Kidney capillary endothelial cell (primary cell): ENCODE measurements around the gene CELA2B.
A peak's percentile ranks its signal among the peaks of the same experiment; 100 is the strongest.
"Not testable (repeated sequence)": the region's sequence is repeated elsewhere in the genome, so short reads cannot be mapped to it uniquely, and the experiment has no call there.

Experiments used
- DNase-seq: peaks from one replicate; pipeline ENCODE4 v3.0.0-alpha.2; 2018; ENCODE audit warnings: low spot score

CELA2B gene

DNA sequence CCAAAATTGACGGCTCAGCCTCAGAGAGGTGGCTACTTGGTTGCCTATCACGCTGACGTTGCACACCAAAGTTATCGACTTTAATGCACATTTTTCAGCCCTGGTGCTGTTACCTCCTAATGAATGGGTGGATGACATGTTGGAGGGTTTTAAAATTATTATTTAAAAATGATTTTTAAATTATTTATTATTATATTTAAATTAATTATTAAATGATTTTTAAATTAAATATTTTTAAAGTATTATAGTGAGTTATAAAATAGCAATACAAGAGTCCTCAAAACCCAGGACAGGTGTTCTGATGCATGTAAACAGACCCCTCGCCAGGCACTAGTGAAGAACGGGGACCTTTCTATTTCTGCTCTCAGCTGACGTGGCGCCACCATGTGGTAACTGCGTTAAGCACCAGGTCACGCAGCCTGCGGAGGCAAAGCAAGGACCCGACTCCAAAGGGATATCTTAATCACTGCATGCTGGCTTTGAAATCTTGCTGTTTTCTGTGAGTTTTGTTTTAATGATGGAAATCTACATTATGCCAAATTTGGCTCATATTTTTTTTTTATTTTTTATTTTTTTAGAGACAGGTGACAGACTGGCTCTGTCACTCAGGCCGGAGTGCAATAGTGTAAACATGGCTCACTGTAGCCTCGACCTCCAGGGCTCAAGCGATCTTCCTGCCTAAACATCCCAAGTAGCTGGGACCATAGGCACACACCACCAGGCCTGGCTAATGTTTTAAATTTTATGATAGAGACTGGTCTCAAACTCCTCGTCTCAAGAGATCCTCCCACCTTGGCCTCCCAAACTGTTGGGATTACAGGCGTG is 25.5 kb downstream of the CELA2B start:
- peak; percentile 42 for DNase-seq

DNA sequence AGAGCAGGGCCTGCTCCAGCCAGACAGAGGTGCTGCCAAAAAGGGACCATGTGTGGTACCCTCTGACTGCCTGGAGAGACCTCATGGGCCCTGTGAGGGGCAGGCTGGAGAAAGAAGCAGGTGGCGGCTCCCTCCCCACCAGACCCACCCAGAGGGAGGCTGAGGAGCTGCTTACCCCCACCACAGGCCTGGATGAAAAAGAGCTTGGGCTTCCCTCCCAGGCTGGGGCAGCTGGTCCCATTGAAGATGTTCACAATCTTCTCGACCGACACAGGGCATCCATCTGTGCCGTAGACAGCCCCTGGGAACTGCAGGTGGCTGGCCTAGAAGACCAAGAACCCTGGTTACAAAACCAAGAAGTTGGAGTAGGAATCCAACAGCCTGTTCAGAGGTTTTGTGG is 28.5 kb downstream of the CELA2B start:
- no peak for DNase-seq

DNA sequence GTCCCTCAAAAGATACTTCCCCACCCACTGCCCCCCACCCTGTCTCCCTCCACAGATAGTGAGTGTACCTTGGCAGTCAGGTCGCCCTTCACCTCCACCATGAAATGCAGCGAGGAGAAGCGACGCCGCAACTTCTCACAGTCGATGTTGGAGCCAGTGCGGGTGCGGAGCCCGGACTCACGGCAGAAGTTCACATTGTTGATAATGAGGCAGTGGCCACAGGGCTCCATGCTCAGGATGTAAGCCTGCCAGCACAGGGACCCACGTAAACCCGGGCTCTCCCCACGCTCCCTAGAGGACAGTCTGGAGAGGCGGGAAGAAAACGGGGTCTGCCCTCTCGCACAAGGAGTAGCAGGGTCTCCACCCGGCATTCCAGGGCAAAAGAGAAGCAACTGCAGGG is 30.9 kb downstream of the CELA2B start:
- no peak for DNase-seq

DNA sequence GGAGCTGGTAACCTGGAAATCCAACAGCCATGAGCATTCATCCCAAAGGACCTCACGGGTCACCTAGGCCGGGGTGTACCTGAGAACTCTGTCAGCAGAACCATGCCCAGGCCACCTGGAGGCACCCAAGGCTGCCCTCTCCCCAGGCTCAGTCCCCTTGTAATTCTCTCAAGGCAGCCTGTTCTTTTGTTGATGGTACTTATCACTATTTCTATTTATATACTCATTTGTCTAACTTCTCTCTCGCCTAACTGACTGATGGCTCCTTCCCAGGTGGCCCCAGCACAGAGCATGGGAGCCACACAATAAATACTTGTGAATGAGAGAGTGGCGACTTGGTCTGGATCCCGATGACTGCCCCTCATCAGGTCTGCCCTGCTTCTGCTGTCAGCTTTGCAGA is 31.4 kb downstream of the CELA2B start:
- no peak for DNase-seq

DNA sequence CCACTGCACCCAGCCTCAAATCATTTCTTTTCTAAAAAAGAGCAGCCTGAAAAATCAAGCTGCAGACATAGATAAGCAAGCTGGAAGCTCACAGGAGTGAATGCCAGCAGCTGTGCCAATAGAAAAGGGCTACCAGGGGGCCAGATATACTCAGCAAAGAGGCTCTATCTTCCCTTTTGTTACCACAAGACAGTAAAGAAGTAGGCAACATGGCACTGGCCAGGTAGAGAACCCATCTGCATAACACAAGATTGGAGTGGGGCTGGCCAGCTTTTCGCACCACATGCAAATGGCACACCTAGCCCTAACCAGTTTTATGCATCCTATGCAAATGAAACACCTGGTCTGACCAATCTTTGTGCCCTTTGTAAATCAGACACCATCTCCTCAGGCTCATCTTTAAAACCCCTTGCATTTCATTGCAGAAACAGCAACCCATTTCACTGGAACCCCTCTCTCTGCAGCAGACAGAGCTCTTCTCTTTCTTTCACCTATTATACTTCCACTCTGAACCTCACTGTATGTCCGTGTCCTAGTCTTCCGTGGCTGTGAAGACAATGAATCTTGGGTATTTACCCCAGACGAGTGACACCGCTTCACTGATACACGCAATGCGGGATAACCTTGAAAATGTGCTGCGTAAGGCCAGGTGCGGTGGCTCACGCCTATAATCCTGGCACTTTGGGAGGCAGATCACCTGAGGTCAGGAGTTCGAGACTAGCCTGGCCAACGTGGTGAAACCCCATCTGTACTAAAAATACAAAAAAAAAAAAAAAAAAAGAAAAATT is 33.0 kb downstream of the CELA2B start:
- no peak for DNase-seq

DNA sequence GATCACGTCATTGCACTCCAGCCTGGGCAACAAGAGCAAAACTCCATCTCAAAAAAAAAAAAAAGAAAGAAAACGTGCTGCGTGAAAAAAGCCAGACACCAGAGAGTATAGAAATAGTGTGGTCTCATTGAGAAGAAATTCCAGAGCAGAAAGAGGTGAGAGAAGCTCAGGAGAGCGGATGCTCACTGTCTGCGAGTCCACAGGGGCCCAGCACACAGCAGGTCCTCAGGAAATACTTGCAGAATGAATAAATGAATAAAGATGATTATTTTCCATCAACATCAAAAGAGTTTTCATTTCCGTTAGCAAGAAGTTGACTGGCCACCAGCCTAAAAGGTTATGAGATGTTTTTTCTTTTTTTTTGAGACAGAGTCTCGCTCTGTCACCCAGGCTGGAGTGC is 33.7 kb downstream of the CELA2B start:
- no peak for DNase-seq

DNA sequence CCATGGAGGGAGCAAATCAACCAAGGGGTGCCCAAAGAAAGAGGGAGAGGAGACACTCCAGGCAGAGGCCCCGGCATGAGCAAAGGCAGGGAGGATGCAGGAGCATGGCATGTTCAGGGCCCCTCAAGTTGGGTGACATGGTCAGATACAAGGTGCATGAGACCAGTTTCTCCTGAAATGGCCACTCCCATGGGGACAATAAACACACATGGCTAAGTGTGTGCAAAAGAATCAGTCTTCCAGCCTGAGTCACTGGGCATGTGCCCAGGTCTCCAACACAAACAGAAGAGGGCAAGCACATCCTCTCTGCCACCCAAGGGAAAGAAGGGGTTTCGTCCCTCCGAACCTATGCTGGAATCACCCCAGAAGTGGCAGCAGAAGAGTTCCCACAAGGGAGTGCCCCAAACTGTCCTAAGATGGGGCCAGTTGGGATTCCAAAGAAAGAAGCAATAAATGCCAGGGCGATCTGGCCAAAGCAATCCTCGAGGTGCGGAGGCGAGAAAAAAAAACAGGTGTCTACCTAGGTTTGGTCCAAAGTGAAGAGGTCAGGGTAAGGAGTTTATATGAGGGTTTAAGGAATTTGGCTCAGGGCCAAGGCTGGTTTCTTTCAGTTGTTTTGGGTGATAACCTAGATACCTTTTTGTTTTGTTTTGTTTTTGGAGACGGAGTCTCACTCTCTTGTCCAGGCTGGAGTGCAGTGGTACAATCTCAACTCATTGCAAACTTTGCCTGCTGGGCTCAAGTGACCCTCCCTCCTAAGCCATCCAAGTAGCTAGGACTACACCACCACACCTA is 34.9 kb downstream of the CELA2B start:
- DNase-seq: no peak

DNA sequence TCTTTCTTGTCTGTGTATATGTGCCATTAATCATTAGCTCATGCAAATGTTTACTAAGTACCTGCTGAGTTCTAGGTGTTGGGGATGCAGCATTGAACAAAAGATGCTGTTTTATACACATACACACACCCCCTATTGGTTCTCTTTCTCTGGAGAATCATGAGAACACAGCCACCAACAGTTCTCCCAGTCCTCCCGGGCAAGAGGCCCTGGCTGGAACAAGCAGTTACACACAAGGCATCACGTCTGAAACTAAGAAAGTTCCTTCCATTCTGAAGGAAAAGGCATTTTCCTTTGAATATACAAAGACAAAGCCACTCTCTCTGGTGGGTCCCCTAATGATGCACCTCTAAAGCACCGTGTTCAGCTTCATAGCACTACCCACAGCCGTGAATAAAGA is 37.3 kb downstream of the CELA2B start:
- DNase-seq: no peak

DNA sequence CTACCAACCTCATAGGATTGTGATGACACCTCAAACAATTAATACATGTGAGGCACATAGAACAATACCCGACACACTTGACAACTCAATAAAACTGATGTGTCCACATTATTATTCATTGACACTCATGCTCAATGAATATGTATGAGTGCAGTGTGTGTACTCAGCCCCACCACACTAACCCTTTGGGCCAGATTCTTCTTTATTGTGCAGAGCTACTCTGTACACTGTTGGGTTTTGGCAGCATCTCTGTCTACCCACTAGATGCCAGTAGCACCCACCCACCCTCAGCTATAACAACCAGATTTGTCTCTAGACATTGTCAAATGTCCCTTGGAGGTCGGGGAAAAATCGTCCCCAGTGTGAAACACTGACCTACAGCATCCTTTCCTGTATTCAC is 38.0 kb downstream of the CELA2B start:
- no peak for DNase-seq

DNA sequence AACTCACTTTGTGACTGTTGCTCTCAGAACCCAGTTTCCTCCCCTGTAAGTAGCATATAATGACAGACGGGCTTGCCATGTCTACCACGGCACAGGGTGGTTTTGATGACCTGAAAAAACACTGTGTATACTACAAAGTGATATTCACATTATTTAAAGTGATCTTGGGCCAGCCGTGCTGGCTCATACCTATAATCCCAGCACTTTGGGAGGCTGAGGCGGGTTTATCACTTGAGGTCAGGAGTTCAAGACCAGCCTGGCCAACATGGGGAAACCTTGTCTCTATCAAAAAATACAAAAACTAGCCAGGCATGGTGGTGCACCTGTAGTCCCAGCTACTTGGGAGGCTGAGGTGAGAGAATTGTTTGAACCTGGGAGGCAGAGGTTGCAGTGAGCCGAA is 38.7 kb downstream of the CELA2B start:
- not testable (repeated sequence) for DNase-seq

DNA sequence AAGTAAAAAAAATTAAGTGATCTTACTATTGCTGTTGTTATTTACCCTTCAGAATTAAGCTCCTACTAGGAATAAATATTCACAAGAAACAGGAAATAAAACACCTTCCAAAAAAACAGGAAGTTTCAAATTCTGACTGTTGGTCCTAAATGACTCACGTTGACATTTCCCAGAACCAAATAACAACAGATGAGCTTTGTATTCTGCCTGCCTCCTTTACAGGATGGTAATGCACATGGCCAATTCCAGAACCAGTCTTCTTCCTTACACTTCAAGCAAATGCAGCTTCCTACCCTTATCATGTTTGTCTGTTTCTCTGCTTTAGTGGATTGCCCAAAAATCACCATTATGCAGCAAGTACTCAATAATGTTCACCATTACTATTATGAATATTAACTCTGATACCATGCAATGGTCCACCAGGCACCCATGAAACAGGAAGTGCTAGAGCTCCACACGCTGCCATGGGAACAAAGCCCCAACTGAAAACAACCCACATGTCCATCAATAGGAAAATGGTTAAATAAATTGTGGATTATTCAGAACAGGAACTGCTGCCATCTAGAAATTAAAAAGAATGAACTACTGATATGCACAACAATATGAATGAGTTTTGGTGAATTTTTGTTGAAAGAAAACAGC is 39.2 kb downstream of the CELA2B start:
- peak; percentile 63 for DNase-seq

DNA sequence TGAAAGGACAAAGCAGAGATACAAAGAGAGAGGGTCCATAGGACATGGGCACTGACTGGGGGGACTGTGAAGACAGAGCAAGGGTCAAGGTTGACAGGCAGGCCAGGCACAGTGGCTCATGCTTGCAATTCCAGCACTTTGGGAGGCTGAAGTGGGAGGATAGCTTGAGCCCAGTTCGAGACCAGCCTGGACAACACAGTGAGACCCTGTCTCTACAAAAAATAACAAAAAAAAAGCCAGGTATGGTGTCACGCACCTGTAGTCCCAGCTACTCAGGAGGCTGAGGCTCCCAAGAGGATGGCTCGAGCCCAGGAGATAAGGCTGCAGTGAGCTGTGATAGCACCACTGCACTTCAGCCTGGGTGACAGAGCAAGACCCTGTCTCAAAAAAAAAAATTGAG is 43.7 kb downstream of the CELA2B start:
- DNase-seq: no peak

DNA sequence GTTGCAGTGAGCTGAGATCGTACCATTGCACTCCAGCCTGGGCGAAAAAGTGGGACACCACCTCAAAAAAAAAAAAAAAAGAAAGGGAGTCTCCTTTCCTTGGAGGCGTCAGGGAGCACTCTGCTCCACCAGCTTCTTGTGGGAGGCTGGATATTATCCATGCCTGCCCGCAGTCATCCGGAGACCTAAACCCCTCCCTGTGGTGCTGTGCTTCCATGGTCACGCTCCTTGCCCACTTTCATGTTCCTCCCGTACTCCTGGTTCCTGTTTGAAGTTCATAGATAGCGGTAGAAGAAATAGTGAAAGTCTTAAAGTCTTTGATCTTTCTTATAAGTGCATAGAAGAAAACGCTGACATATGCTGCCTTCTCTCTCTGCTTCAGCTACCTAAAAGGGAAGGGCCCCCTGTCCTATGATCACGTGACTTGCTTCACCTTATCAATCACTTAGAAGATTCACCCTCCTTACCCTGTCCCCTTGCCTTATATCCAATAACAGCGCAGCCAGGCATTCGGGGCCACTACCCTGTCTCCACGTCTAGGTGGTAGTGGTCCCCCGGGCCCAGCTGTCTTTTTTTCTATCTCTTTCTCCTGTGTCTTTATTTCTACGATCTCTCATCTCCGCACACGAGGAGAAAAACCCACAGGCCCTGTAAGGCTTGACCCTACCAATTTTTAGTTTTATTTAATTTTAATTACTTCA is 45.5 kb downstream of the CELA2B start:
- not testable (repeated sequence) for DNase-seq

DNA sequence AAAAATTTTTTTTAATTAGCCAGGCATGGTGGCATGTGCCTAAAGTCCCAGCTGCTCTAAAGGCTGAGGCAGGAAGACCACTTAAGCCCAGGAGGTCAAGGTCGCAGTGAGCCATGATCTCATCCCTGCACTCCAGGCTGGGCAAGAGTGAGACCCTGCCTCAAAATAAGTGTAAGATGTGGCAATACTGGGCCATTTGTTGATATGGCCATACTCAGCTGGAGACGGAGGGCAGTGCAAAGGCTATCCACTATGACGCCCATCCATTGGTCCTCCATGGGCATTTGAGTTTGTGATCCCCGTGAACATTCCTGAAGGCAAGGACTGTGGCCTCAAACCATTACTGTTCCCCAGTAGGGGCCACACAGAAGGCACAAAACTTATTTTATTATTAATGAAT is 46.6 kb downstream of the CELA2B start:
- no peak for DNase-seq

DNA sequence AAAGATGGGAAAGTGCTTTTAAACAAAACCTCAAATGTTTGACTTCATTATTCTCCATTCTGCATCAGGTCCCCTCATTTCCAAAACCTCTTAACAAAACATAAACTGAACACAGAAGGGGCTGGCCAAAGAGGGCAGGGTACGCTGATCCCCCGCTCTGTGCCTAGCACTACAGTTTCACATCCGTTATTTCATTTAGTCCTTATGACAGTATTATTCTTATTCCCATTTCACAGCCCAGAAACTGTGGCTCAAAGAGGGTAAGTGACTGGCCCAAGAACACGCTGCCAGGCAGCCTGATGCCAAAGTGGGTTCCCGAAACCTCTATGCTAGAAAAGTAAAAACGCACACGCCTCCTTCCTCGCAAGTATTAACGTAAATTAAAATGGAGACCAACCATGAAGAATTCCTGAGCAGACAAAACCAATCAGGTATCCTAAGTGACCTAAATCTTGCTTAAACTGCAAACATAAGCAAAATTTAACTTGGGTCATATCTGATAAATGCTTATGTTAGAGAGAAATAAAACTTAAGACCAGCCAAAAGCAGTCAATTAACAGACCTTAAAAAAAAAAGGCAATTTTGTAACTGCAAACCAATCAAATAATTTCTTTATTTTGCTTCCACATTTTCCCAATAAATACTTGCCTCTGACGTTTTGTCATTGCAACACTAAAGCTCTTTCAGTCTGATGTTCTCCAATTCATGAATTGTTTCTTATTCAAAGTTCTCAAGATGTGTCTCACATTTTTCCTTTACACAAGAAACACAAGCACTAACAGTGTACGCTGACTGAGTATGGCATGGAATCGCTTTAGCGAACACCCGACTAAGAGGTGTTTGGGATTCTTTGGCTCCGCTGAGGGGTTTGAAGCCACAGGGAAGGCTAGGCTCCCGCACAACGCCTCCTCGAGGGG is 47.5 kb downstream of the CELA2B start:
- DNase-seq: no peak

DNA sequence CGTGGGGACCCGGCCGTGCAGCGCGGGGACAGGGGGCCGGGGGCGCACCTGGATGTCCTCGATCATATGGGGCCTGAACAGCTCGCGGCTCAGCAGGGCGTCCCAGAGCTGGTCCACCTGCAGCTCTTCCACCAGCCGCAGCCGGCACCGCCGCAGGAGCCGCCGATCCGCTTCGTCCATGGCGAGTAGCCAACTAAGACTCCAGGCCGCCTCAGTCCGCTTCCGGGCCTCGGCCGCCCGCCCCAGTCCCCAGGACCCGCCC is 48.0 kb downstream of the CELA2B start, which contains the start of gene CASP9:
CASP9 (minus strand) TSS at position 195 of the 262 bp plus-strand sequence; CDS start at position 180, 15 bp downstream.
- no peak for DNase-seq

DNA sequence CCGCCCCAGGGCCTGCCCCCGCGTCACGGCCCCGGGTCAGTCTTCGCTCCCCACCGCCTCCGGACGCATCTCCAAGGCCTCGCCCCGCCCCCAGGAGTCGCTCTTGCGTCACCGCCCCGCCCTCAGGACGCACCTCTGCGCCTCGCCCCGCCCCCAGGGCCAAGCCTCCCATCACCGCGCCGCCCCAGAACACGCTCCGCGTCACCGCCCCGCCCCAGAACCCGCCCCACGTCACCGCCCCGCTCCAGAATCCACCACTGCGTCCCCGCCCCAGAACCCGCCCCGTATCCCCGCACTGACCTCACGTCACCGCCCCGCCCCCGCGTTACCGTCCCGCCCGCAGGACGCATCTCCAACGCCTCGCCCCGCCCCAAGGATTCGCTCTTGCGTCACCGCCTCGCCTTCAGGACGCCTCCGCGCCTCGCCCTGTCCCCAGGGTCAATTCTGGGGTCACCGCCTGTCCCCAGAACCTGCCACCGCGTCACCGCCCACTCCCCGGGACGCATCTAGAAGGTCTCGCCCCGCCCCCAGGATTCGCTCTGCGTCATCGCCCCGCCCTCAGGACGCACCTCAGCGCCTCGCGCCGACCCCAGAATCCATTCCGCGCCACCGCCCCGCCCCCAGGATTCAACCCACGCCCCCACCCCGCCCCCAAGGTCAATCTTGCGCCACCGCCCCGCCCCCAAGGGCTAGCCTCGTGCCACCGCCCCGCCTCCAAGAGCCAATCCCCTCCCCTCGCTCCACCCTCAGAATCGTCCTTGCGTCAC is 48.6 kb downstream of the CELA2B start:
- peak; percentile 99 for DNase-seq

DNA sequence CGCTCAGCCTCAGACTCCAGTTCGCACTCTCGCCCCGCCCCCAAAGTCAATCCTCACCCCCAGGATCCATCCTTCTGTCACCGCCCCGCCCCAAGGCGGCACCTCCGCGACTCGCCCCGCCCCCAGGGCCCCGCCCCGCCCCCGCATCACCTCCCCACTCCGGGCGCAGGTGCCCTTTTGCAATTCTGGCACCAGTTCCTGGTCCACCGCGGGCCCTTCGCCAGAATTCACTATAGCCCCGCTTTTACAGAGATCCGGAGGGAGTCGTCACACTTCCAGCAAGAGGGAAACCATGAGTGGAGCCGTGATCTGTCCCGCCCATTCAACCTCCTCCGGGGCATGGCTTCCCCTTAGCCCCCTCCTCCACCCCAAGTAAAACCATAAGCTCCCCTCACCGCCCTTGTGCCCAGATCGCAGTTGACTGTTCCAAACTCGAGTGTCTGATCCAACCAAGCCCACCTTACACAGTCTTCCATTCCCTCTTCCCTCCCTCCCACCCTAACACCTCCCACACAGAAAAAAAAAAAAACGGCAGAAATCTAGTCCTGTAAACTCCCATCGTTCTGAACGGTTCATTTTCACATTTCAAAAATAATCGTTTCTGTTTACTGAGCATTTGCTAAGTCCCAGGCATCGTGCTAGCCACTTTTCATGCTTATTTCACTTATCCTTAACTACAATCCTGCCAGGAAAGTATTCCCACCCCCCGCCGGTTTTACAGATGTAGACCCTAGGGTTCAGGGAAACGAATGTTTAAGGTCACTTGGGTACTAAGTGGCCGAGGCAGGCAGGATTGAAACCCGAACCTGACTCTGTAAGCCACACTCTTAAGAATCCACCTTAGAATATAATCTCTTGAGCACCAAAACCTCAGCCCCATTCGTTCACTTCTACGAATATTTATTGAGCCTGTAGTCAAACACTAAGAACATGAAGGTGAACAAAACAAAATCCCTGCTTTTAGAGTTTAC is 49.4 kb downstream of the CELA2B start:
- DNase-seq: peak; percentile 5
